ENCODE measurements around the gene TAF1C. TPM values are rescaled to one million over a fixed set of nuclear protein-coding genes. Genes with fewer than 3 reads are reported as not detected.

TAF1C gene
- total RNA-seq, 1 experiment from 2014 or later: 31.9 TPM

DNA sequence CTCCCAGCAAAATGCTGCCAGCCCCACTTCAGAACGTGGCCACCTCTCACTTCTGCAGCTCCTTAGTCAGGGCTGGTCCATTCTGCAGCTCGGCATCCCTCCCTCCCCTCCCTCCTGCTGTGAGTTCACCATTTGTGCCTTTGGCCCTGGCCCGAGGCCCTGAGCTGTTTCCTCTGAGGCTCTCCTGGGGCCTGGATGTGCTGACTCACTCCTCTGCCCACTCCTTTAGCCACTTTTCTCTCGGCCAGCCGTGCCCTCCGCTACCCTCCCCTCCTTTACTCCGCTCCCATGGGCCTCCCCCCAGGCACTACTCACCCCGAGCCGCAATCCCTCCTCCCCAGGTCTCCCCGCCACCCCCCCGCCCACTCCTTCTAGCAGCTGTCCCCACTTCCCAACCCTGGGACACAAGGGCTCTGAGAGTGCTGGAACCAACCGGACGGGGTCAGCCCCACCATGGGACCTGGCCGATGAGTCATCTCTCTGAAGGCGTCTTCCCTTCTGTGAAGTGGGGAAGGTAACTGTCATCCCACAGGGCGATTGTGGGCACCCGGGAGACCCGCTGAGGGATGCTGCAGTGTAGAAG is 41.5 kb upstream of the TAF1C start:
- in situ Hi-C loops (cut with HindIII; ENCODE audit: low pct_unique_long_range_greater_than_20kb, low sequenced_read_pairs): no loop called here
- Histone ChIP-seq H3K27ac (ENCODE audit: low read length) (peak overlapping the region; percentile 70), H3K36me3 (ENCODE audit: control insufficient read depth, insufficient read depth, low read length) (no peaks in the 10 kb centered on the region), H3K9me3 (ENCODE audit: control insufficient read depth, insufficient read depth, low read depth, low read length) (no peaks in the 10 kb centered on the region), H3K4me3 (ENCODE audit: low read depth in 2 of 2, low read length in 2 of 2) (peak overlapping the region in 1 of 2 experiments; percentile 3; a peak in 1 of 4 replicates), H3K27me3 (ENCODE audit: control insufficient read depth, insufficient read depth, low read length) (no peaks in the 10 kb centered on the region), H3K4me1 (ENCODE audit: control insufficient read depth, insufficient read depth, low read length) (peaks cover 23% of the 10 kb centered on the region; the same call in 1 of the 2 replicates)
- CTCF ChIA-PET: interaction anchor here (0.7 kb wide), 1 partner anchor 41 kb away, joined by 8 read pairs; the partner anchor contains the start of gene TAF1C
- no TSS peak for BruUV-seq (replicated peaks)
- DNase-seq (ENCODE audit: low read depth, low spot score): peak; percentile 28
- peak; percentile 94 for ATAC-seq
- intact Hi-C loops (cut with micrococcal nuclease; ENCODE audit: unreplicated experiment): no loop called here
- POLR2A ChIA-PET: no interaction called here
- TF ChIP-seq, protein P1, sequence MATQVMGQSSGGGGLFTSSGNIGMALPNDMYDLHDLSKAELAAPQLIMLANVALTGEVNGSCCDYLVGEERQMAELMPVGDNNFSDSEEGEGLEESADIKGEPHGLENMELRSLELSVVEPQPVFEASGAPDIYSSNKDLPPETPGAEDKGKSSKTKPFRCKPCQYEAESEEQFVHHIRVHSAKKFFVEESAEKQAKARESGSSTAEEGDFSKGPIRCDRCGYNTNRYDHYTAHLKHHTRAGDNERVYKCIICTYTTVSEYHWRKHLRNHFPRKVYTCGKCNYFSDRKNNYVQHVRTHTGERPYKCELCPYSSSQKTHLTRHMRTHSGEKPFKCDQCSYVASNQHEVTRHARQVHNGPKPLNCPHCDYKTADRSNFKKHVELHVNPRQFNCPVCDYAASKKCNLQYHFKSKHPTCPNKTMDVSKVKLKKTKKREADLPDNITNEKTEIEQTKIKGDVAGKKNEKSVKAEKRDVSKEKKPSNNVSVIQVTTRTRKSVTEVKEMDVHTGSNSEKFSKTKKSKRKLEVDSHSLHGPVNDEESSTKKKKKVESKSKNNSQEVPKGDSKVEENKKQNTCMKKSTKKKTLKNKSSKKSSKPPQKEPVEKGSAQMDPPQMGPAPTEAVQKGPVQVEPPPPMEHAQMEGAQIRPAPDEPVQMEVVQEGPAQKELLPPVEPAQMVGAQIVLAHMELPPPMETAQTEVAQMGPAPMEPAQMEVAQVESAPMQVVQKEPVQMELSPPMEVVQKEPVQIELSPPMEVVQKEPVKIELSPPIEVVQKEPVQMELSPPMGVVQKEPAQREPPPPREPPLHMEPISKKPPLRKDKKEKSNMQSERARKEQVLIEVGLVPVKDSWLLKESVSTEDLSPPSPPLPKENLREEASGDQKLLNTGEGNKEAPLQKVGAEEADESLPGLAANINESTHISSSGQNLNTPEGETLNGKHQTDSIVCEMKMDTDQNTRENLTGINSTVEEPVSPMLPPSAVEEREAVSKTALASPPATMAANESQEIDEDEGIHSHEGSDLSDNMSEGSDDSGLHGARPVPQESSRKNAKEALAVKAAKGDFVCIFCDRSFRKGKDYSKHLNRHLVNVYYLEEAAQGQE (IDR thresholded peaks at IDR 0.05; ENCODE audit: insufficient read depth in 1 of 2, low read depth in 2 of 2, low read length in 1 of 2): no peak
- TF ChIP-seq POLR2AphosphoS5 (IDR thresholded peaks at IDR 0.05; ENCODE audit: low read depth, low read length): no peak
- TF ChIP-seq TCF7L2 (IDR thresholded peaks at IDR 0.05; ENCODE audit: low read depth, low read length): no peak
- TF ChIP-seq SIN3A (IDR thresholded peaks at IDR 0.05; ENCODE audit: borderline replicate concordance, insufficient read depth, low read depth, low read length): no peak
- TF ChIP-seq, protein P2, sequence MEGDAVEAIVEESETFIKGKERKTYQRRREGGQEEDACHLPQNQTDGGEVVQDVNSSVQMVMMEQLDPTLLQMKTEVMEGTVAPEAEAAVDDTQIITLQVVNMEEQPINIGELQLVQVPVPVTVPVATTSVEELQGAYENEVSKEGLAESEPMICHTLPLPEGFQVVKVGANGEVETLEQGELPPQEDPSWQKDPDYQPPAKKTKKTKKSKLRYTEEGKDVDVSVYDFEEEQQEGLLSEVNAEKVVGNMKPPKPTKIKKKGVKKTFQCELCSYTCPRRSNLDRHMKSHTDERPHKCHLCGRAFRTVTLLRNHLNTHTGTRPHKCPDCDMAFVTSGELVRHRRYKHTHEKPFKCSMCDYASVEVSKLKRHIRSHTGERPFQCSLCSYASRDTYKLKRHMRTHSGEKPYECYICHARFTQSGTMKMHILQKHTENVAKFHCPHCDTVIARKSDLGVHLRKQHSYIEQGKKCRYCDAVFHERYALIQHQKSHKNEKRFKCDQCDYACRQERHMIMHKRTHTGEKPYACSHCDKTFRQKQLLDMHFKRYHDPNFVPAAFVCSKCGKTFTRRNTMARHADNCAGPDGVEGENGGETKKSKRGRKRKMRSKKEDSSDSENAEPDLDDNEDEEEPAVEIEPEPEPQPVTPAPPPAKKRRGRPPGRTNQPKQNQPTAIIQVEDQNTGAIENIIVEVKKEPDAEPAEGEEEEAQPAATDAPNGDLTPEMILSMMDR (IDR thresholded peaks at IDR 0.05): no peak

DNA sequence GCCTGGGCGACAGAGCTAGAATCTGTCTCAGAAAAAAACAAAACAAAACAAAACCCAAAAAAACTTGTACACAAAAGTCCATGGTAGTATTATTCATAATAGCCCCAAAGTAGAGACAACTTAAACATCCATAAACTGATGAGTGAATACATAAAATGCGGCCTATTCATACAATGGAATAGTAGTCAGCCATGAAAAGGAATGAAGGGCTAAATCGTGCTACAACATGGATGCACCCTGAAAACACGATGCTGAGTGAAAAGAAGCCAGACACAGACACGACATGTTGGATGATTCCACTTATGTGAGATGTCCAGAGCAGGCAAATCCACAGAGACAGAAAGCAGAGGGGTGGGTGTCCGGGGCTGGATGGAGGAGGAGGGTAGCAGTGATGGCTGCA is 40.7 kb upstream of the TAF1C start:
- no peak for DNase-seq (ENCODE audit: low read depth, low spot score)
- BruUV-seq (replicated peaks): no TSS peak
- Histone ChIP-seq H3K9me3 (ENCODE audit: control insufficient read depth, insufficient read depth, low read depth, low read length) (no peaks in the 10 kb centered on the region), H3K36me3 (ENCODE audit: control insufficient read depth, insufficient read depth, low read length) (no peaks in the 10 kb centered on the region), H3K27ac (ENCODE audit: low read length) (peak overlapping the region; percentile 65), H3K4me3 (ENCODE audit: low read depth in 2 of 2, low read length in 2 of 2) (no peak overlapping the region), H3K27me3 (ENCODE audit: control insufficient read depth, insufficient read depth, low read length) (no peaks in the 10 kb centered on the region), H3K4me1 (ENCODE audit: control insufficient read depth, insufficient read depth, low read length) (peaks cover 23% of the 10 kb centered on the region; the same call in 1 of the 2 replicates)
- intact Hi-C loops (cut with micrococcal nuclease; ENCODE audit: unreplicated experiment) (no loop called here), in situ Hi-C loops (cut with HindIII; ENCODE audit: low pct_unique_long_range_greater_than_20kb, low sequenced_read_pairs) (no loop called here)
- ChIA-PET POLR2A (no interaction called here), CTCF (no interaction called here)
- no peak for TF ChIP-seq TCF7L2 (IDR thresholded peaks at IDR 0.05; ENCODE audit: low read depth, low read length)
- no peak for TF ChIP-seq POLR2AphosphoS5 (IDR thresholded peaks at IDR 0.05; ENCODE audit: low read depth, low read length)
- TF ChIP-seq SIN3A (IDR thresholded peaks at IDR 0.05; ENCODE audit: borderline replicate concordance, insufficient read depth, low read depth, low read length): no peak
- TF ChIP-seq, protein P2 (IDR thresholded peaks at IDR 0.05): no peak
- TF ChIP-seq, protein P1 (IDR thresholded peaks at IDR 0.05; ENCODE audit: insufficient read depth in 1 of 2, low read depth in 2 of 2, low read length in 1 of 2): no peak
- ATAC-seq: no peak
